Adrenal gland (tissue), 12 donors: ENCODE results near the gene SYNGR2. TPM values are rescaled to one million over a fixed set of nuclear protein-coding genes. Genes with fewer than 3 reads are reported as not detected.

Experiments
- DNase-seq, 7 donors: peaks; one replicate each; pipeline ENCODE4 v3.0.0-alpha.2; 2019 to 2020
- H3K27ac ChIP-seq, 5 donors: fragments of 200-600 bp; sonication (generic) in 4 of 5; 1 replicate in 3 of 5; 2 replicates in 2 of 5; pipeline versions ENCODE4 v1.5.1 to v1.8.0; 2016 to 2020; ENCODE audit warnings: mild to moderate bottlenecking in 1 of 5
- H3K27me3 ChIP-seq: fragments of 200-600 bp; 2 replicates; pipeline ENCODE4 v1.8.0; 2021
- H3K36me3 ChIP-seq, 2 donors: fragments of 200-600 bp; replicated peaks in 1 of 2; 1 replicate in 1 of 2; 2 replicates in 1 of 2; pipeline versions ENCODE4 v1.5.1 to v1.8.0; 2018 to 2022
- H3K4me1 ChIP-seq, 2 donors: fragments of 200-600 bp; replicated peaks in 1 of 2; 1 replicate in 1 of 2; 2 replicates in 1 of 2; pipeline versions ENCODE4 v1.5.1 to v1.8.0; 2018 to 2021
- H3K4me3 ChIP-seq, 4 donors: fragments of 200-600 bp; sonication (generic) in 3 of 4; one replicate each; pipeline ENCODE4 v1.5.1; 2016 to 2018
- H3K9me3 ChIP-seq, 3 donors: fragments of 200-600 bp; sonication (generic) in 1 of 3; replicated peaks in 1 of 3; 1 replicate in 2 of 3; 2 replicates in 1 of 3; pipeline versions ENCODE4 v1.5.1 to v1.8.0; 2016 to 2021
- POLR2A ChIP-seq, 2 donors: fragments of 450-650 bp; IDR thresholded peaks; one replicate each; pipeline ENCODE4 v1.6.1; 2017; ENCODE audit warnings: antibody characterized with exemption in 2 of 2, mild to moderate bottlenecking in 2 of 2, moderate library complexity in 1 of 2
- WGBS, 4 donors: extraction: QIAGEN DNeasy Blood & Tissue Kit in 2 of 4; methylation state at CpG; one replicate each; pipeline versions ENCODE4 v1.1.5 to v1.1.7; 2013 to 2017; 5-methylcytosine and 5-hydroxymethylcytosine counted together
- intact Hi-C, 2 donors: fragments of 100-400 bp; cut with DNase I; formaldehyde crosslinking; loops; one replicate each; pipeline versions ENCODE4 v1.14.1 to v1.15.0; 2022 to 2023
- polyA plus RNA-seq, 3 donors: library from polyadenylated mRNA; stranded (reverse); fragments of 200-250 nt in 2 of 3; fragments of 350-450 nt in 1 of 3; fragmentation: Illumina TruSeq in 1 of 3; extraction: RNeasy Lipid Tissue Mini Kit (QIAGEN cat#74804) in 1 of 3; gene quantifications; one replicate each; pipeline ENCODE4 v1.2.3, GENCODE V29; 2013 to 2014
- total RNA-seq, 9 donors: library from RNA; depleted of rRNA in 4 of 9; stranded (reverse); fragments of >200 nt in 4 of 9; fragments of 120-200 nt in 1 of 9; fragmentation: NEBNext Ultra II Directional in 1 of 9; extraction: Animal tissue kit (Norgen Biotek cat#: 25700) in 1 of 9; gene quantifications; one replicate each; pipeline versions ENCODE4 v1.1.0 to v1.2.4, GENCODE V29; 2013 to 2023
- TF ChIP-seq, protein P1 (sequence below), 6 experiments: fragments of 450-650 bp in 4 of 6; fragments of 200-600 bp in 2 of 6; sonication (generic) in 1 of 6; IDR thresholded peaks; 1 replicate in 5 of 6; 2 replicates in 1 of 6; pipeline versions ENCODE4 v1.5.1 to v1.8.0; 2016 to 2021; ENCODE audit warnings: antibody characterized with exemption in 6 of 6, mild to moderate bottlenecking in 2 of 6, moderate library complexity in 1 of 6
- donor health status: healthy with polysubstance abuse.
- donor health status: Bipolar disorder and iron deficiency.
- donor health status: DM: yes; HTN: yes; CAD: no.
- donor health status: DM: no; HTN: no; CAD: no.
- donor health status: DM: no; HTN: no; CAD: no.
- donor health status: DM: yes; HTN: yes; CAD: no.

SYNGR2 gene
- total and polyA plus RNA-seq, 12 donors, result 32.7 to 98.1 (median 58.3) TPM

DNA sequence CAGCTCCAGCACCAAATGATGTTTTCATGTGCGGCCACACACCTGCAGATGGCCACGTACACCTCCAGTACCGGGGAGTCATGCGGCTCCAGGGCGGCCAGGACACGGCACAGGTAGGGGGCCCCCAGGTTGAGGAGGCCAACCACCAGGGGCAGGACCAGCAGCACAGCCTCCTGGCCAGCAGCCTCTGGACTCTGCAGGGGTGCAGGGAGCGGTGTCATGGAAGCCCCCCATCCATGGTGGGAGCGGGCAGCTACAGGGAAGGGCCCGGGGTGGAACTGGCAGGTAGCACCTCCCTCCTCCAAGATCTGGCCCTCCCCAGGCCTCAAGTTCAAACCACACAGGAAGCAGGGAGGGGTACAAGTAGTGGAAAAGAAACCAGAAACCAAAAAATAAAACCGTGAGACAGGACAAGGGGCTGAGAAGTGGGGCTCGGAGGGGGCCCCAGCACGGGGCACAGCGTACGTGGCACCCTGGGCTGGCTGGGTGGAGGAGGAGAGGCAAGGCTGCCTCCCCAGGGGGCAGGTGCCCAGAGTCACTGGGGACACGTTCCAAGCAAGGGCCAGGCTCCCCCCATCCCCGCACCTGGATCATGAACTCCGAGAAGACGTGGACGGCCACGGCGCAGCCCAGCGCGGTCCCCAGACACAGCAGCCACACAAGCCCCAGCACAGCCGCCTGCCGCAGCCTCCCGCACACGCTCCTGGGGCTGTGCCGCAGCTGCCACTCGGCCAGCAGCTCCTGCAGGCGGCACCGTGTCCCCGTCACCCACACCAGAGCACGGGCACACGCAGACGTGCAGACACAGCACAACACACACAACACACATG, 47.2 kb upstream of the SYNGR2 start:
- WGBS, 4 donors, result 81 to 89% (median 84%) methylated on average over 20 to 35 of the region's 35 CpGs
- Histone ChIP-seq H3K27ac (no peak overlapping the region), H3K9me3 (no peaks in the 10 kb centered on the region), H3K4me1 (peaks cover 4 to 14% of the 10 kb centered on the region in 2 donors), H3K36me3 (no peaks in the 10 kb centered on the region), H3K4me3 (no peak overlapping the region), H3K27me3 (no peaks in the 10 kb centered on the region)
- DNase-seq, result no peak
- TF ChIP-seq POLR2A (IDR thresholded peaks at IDR 0.05), result no peak
- TF ChIP-seq, protein P1, sequence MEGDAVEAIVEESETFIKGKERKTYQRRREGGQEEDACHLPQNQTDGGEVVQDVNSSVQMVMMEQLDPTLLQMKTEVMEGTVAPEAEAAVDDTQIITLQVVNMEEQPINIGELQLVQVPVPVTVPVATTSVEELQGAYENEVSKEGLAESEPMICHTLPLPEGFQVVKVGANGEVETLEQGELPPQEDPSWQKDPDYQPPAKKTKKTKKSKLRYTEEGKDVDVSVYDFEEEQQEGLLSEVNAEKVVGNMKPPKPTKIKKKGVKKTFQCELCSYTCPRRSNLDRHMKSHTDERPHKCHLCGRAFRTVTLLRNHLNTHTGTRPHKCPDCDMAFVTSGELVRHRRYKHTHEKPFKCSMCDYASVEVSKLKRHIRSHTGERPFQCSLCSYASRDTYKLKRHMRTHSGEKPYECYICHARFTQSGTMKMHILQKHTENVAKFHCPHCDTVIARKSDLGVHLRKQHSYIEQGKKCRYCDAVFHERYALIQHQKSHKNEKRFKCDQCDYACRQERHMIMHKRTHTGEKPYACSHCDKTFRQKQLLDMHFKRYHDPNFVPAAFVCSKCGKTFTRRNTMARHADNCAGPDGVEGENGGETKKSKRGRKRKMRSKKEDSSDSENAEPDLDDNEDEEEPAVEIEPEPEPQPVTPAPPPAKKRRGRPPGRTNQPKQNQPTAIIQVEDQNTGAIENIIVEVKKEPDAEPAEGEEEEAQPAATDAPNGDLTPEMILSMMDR (IDR thresholded peaks at IDR 0.05), result no peak
- intact Hi-C loops, result no loop called here

GRCh38 chr17:78121801-78122215, 46.6 kb upstream of the SYNGR2 start:
- H3K36me3 ChIP-seq, result no peaks in the 10 kb centered on the region
- intact Hi-C loops, result no loop called here
- WGBS, 4 donors, result 71 to 100% (median 77%) methylated on average over 2 to 11 of the region's 11 CpGs
- no peaks in the 10 kb centered on the region for H3K9me3 ChIP-seq
- H3K4me1 ChIP-seq, result peaks cover 4 to 14% of the 10 kb centered on the region in 2 donors
- no peaks in the 10 kb centered on the region for H3K27me3 ChIP-seq
- H3K4me3 ChIP-seq, result no peak overlapping the region
- no peak for DNase-seq
- TF ChIP-seq POLR2A (IDR thresholded peaks at IDR 0.05), result no peak
- H3K27ac ChIP-seq, result no peak overlapping the region

DNA sequence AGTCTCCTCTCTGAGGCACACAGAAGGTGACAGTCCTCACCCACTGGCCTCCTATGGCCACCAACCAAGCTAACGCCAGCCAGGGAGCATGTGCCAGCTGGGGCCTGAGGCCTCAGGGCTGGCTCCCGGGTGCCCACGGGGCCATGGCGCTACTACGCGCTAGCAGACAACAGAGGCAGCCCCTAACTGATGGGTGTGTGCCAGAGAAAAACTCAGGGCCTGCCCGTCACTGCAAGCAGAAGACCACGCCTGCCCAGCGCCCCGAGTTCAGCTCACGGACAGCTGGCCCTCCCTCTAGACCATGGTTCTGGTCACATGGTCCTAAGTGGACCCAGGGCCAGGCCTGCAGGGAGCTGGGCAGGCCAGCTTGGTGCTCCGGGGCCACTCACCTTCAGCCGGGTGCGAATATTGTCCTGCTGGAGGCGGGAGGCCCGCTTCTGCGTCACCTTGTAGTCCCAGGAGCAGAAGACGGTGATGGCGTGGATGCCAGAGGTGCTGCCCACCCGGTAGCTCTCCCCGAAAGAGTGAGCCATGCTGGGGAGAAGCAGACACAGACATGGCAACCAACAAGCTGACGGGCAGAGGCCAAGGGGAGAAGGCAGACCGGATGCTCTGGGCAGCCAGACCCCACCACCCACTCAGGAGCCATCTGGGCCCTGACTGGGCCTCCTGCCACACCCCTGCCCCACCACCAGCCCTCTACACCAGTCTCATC, 46.0 kb upstream of the SYNGR2 start:
- 86 to 92% (median 88%) methylated on average over 10 to 23 of the region's 23 CpGs for WGBS, 4 donors
- Histone ChIP-seq H3K27me3 (no peaks in the 10 kb centered on the region), H3K4me1 (peaks cover 4 to 16% of the 10 kb centered on the region in 2 donors), H3K36me3 (no peaks in the 10 kb centered on the region), H3K27ac (no peak overlapping the region), H3K4me3 (no peak overlapping the region), H3K9me3 (no peaks in the 10 kb centered on the region)
- intact Hi-C loops, result no loop called here
- TF ChIP-seq, protein P1 (IDR thresholded peaks at IDR 0.05), result no peak
- no peak for TF ChIP-seq POLR2A (IDR thresholded peaks at IDR 0.05)
- DNase-seq, result no peak

DNA sequence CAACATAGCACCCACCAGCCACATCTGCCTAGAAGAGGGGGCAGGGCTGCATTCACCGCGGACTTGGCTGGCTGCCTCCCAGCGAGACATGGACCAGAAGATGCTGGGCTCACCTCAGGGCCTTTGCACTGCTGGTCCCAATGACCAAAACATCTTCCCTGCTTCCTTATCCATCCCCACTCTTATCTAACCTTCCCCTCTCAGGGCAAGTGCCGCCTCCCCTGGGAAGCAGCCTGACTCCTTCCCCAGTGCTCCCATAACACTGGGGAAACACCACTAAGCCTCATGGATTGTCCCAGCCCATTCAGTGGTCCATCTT, 45.5 kb upstream of the SYNGR2 start:
- 92 to 100% (median 95%) methylated on average over 1 to 4 of the region's 4 CpGs for WGBS, 4 donors
- intact Hi-C loops, result no loop called here
- Histone ChIP-seq H3K27ac (no peak overlapping the region), H3K4me1 (peaks cover 4 to 21% of the 10 kb centered on the region in 2 donors), H3K27me3 (no peaks in the 10 kb centered on the region), H3K4me3 (no peak overlapping the region), H3K9me3 (no peaks in the 10 kb centered on the region), H3K36me3 (no peaks in the 10 kb centered on the region)
- TF ChIP-seq, protein P1 (IDR thresholded peaks at IDR 0.05), result no peak
- no peak for TF ChIP-seq POLR2A (IDR thresholded peaks at IDR 0.05)
- DNase-seq, result no peak
